Natural killer cell treated with Interleukin-12 subunit alpha and Interleukin-12 subunit beta and Interleukin-15 and Interleukin-18, amount 100 ng/mL, for 72 hours (primary cell): ENCODE measurements around the gene MSLN. TPM values are rescaled to one million over a fixed set of nuclear protein-coding genes. Genes with fewer than 3 reads are reported as not detected.

Source experiments
- ATAC-seq, 2 donors: fragments of 150-1000 bp; cut with Tn5 transposase in 1 of 2; sonication (Bioruptor Pico), chemical (Tn5 transposase) in 1 of 2; 2 replicates each; pipeline ENCODE4 v1.10.0; 2021
- DNase-seq: peaks from one replicate; pipeline ENCODE4 v3.0.0; 2022; ENCODE audit warnings: low spot score
- H3K27ac Mint-ChIP-seq, 2 donors: 1 replicate in 1 of 2; 2 replicates in 1 of 2; pipeline ENCODE4 v1.8.0; 2022; ENCODE audit warnings: mixed read lengths in 2 of 2, mild to moderate bottlenecking in 1 of 2, moderate library complexity in 1 of 2
- H3K27me3 Mint-ChIP-seq, 2 donors: 1 replicate in 1 of 2; 2 replicates in 1 of 2; pipeline ENCODE4 v1.8.0; 2022; ENCODE audit warnings: mixed read lengths in 2 of 2
- H3K36me3 Mint-ChIP-seq: one replicate; pipeline ENCODE4 v1.8.0; 2022; ENCODE audit warnings: mixed read lengths
- H3K4me1 Mint-ChIP-seq, 2 donors: 1 replicate in 1 of 2; 2 replicates in 1 of 2; pipeline ENCODE4 v1.8.0; 2022; ENCODE audit warnings: low read depth in 2 of 2, mixed read lengths in 2 of 2, mild to moderate bottlenecking in 1 of 2
- H3K4me3 Mint-ChIP-seq: one replicate; pipeline ENCODE4 v1.8.0; 2022; ENCODE audit warnings: mixed read lengths
- H3K9me3 Mint-ChIP-seq: 2 replicates; pipeline ENCODE4 v1.8.0; 2022; ENCODE audit warnings: mixed read lengths
- total RNA-seq, 2 donors: library from RNA; stranded (reverse); gene quantifications; one replicate each; pipeline ENCODE4 v1.2.3, GENCODE V29; 2022

MSLN gene
- total RNA-seq, 2 donors from 2014 or later = not detected

GRCh38 chr16:776824-777223 is 16.3 kb downstream of the MSLN start:
- Mint-ChIP-seq H3K36me3 (no peaks in the 10 kb centered on the region), H3K27ac (no peak overlapping the region), H3K4me1 (peaks cover 0 to 2% of the 10 kb centered on the region in 2 donors), H3K27me3 (peaks cover 0 to 3% of the 10 kb centered on the region in 2 donors), H3K9me3 (no peaks in the 10 kb centered on the region), H3K4me3 (no peak overlapping the region)
- DNase-seq (no peak), ATAC-seq (no peak)

DNA sequence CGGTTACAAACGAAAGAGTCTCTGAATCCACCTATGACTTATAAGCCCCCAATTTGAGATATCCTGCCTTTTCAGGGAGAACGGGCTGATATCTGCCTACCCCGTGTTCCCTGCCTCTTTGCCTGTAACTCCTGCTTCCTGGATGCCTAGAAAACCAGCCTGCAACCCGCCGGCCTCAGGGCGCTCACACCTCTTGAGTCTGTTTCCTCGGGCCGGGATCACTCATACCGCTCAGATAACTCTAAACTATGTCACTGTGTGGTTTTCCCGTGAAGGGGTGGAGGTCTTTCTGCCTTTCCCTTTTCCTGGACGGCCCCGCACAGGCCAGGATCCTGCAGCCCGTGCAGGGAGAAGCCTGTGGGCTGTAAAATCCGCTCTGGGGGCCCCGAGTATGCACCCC is 17.3 kb downstream of the MSLN start:
- H3K27ac Mint-ChIP-seq = no peak overlapping the region

GRCh38 chr16:778447-778846 is 17.9 kb downstream of the MSLN start:
- no peak overlapping the region for H3K27ac Mint-ChIP-seq
- peaks cover 0 to 3% of the 10 kb centered on the region in 2 donors for H3K27me3 Mint-ChIP-seq

More for the DNA sequence above, 17.3 kb downstream of the MSLN start:
- peaks cover 0 to 2% of the 10 kb centered on the region in 2 donors for H3K4me1 Mint-ChIP-seq
- H3K27me3 Mint-ChIP-seq = peaks cover 0 to 3% of the 10 kb centered on the region in 2 donors
- H3K9me3 Mint-ChIP-seq = no peaks in the 10 kb centered on the region
- H3K36me3 Mint-ChIP-seq = no peaks in the 10 kb centered on the region
- ATAC-seq (no peak), DNase-seq (no peak)
- no peak overlapping the region for H3K4me3 Mint-ChIP-seq

DNA sequence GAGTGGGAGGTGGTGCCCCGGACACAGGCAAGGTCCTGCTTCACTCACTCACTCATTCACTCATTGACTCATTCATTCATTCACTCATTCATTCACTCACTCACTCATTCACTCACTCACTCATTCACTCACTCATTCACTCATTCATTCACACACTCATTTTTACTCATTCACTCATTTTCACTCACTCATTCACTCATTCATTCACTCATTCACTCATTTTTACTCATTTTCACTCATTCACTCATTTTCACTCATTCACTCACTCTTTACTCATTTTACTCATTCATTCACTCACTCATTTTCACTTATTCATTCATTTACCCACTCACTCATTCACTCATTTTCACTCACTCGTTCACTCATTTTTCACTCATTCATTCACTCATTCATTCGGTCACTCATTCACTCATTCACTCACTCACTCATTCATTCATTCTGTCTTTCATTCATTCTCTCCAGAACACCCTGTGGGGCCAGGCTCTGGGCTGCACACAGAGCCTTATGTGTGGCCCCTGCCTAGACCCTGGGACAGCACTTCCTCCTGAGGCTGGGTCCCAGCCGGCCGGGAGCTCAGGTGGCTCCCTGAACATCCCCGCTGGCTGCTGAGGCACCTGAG is 18.5 kb downstream of the MSLN start:
- Mint-ChIP-seq H3K9me3 (no peaks in the 10 kb centered on the region), H3K4me1 (peaks cover 0 to 2% of the 10 kb centered on the region in 2 donors), H3K36me3 (no peaks in the 10 kb centered on the region), H3K27ac (no peak overlapping the region), H3K27me3 (peaks cover 0 to 3% of the 10 kb centered on the region in 2 donors), H3K4me3 (no peak overlapping the region)
- no peak for ATAC-seq
- no peak for DNase-seq

More at GRCh38 chr16:778447-778846, 17.9 kb downstream of the MSLN start:
- Mint-ChIP-seq H3K4me3 (no peak overlapping the region), H3K9me3 (no peaks in the 10 kb centered on the region), H3K4me1 (peaks cover 0 to 2% of the 10 kb centered on the region in 2 donors), H3K36me3 (no peaks in the 10 kb centered on the region)
- no peak for ATAC-seq
- DNase-seq = no peak

GRCh38 chr16:779561-779960 is 19.0 kb downstream of the MSLN start:
- no peak for DNase-seq
- H3K27me3 Mint-ChIP-seq = peaks cover 0 to 3% of the 10 kb centered on the region in 2 donors
- H3K9me3 Mint-ChIP-seq = no peaks in the 10 kb centered on the region
- no peak overlapping the region for H3K27ac Mint-ChIP-seq
- H3K4me3 Mint-ChIP-seq = no peak overlapping the region
- peaks cover 0 to 2% of the 10 kb centered on the region in 2 donors for H3K4me1 Mint-ChIP-seq
- ATAC-seq = no peak
- H3K36me3 Mint-ChIP-seq = no peaks in the 10 kb centered on the region

- Mint-ChIP-seq H3K36me3 (no peaks in the 10 kb centered on the region), H3K9me3 (no peaks in the 10 kb centered on the region), H3K27me3 (peaks cover 0 to 3% of the 10 kb centered on the region in 2 donors), H3K4me3 (no peak overlapping the region), H3K4me1 (peaks cover 0 to 2% of the 10 kb centered on the region in 2 donors), H3K27ac (no peak overlapping the region)
- no peak for DNase-seq
- no peak for ATAC-seq
These were observed 19.8 kb downstream of the MSLN start for GRCh38 chr16:780296-780695.

DNA sequence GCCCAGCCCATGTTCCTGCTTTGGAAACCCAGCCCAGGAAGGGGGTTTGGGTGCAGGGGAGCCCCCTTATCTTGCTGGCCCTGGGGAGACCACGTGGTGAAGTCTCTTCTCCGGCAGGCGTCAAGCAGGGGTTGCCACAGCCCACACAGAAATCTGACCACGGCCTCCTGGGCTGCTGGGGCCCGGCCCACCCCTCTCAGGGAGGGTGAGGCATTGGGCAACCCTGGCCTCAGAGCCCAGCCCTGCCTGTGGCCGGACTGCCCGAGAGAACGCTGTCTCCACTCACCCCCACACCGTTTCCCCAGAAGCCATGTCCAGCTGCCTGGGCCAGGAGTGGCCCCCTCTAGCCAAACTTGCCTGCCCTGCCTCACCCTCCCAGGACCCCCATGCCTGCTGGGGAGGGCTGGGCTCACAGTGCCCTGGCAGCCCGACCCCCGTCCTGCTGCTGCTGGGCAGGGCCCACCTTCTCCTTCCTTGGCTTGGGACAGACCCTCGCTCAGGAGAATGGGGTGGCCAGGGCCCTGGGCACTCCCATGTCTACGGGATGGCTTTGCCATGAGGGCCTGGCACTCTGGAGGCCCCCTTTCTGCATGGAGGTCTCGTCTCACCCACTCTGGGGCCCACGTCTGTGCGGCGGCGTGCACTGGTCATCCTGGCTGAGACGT is 20.9 kb downstream of the MSLN start:
- peaks cover 0 to 3% of the 10 kb centered on the region in 2 donors for H3K27me3 Mint-ChIP-seq
- H3K4me3 Mint-ChIP-seq = no peak overlapping the region
- peaks cover 0 to 2% of the 10 kb centered on the region in 2 donors for H3K4me1 Mint-ChIP-seq
- DNase-seq (no peak), ATAC-seq (no peak)
- H3K36me3 Mint-ChIP-seq = no peaks in the 10 kb centered on the region
- no peak overlapping the region for H3K27ac Mint-ChIP-seq
- H3K9me3 Mint-ChIP-seq = no peaks in the 10 kb centered on the region

DNA sequence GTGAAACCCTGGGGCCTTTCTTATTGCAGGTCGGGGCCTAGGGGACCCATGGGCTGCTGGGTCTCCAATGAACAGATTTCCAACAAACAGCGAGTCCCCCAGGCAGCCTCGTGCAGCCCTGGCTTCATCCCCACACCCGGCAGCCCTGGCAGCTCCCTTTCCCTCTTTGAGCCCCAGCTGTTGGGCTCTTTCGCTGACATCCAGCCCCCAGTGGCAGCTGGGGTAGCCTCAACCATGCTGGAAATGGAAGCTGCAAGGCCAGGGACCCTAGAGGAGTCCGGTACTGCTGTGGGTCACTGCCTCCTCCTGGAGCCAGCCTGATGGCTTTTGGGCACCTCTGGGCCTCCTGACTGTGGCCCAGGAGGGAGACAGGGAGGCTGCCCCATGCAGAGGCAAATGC is 21.7 kb downstream of the MSLN start:
- no peaks in the 10 kb centered on the region for H3K36me3 Mint-ChIP-seq
- H3K9me3 Mint-ChIP-seq = no peaks in the 10 kb centered on the region

GRCh38 chr16:782766-783403 is 22.4 kb downstream of the MSLN start:
- no peak overlapping the region for H3K27ac Mint-ChIP-seq
- no peaks in the 10 kb centered on the region for H3K9me3 Mint-ChIP-seq
- peaks cover 0 to under 1% of the 10 kb centered on the region in 2 donors for H3K27me3 Mint-ChIP-seq
- H3K36me3 Mint-ChIP-seq = no peaks in the 10 kb centered on the region
- peaks cover 0 to 3% of the 10 kb centered on the region in 2 donors for H3K4me1 Mint-ChIP-seq
- no peak for DNase-seq
- no peak for ATAC-seq
- no peak overlapping the region for H3K4me3 Mint-ChIP-seq

More for the DNA sequence above, 21.7 kb downstream of the MSLN start:
- no peak overlapping the region for H3K27ac Mint-ChIP-seq
- H3K4me3 Mint-ChIP-seq = no peak overlapping the region
- ATAC-seq (no peak), DNase-seq (no peak)
- H3K4me1 Mint-ChIP-seq = peaks cover 0 to 2% of the 10 kb centered on the region in 2 donors
- H3K27me3 Mint-ChIP-seq = peaks cover 0 to 3% of the 10 kb centered on the region in 2 donors

DNA sequence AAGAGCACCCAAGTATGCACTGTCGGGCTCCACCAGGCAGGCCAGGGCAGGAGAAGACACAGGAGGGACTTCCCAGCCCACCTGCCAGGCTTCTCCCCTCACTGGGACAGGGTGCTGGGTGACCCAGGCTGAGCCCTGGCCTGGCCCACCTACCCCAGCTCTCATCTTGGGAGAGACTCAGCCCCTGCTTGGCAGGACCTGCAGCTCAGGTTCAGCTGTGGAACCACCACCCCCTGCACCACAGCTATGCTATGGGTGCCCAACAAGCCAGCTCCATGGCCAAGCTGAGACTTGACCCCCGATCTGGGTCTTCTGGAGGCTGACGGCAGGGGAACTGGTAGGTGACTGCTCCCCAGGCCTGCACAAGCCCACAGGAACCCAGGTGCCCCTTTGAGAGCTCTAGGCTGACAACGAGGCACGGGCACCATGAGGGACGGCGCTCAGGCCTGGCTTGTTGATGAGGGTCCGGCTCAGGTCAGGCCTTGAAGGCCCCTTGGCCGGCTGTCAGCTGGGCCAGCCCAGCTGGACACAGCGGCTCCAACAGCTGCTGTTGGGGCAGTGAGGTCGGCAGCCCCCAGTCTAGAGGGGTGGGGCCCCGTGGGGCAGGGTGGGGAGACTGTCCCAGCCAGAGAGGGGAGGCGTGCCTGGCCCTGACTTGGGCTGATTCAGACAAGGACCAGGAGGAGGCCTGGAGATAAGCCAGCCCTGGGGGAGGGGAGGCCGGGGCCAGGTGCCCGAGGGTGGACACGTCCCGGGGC is 23.0 kb downstream of the MSLN start:
- DNase-seq = no peak
- Mint-ChIP-seq H3K4me1 (peaks cover 0 to 3% of the 10 kb centered on the region in 2 donors), H3K4me3 (no peak overlapping the region), H3K27ac (no peak overlapping the region), H3K36me3 (no peaks in the 10 kb centered on the region), H3K27me3 (no peaks in the 10 kb centered on the region), H3K9me3 (no peaks in the 10 kb centered on the region)
- no peak for ATAC-seq

DNA sequence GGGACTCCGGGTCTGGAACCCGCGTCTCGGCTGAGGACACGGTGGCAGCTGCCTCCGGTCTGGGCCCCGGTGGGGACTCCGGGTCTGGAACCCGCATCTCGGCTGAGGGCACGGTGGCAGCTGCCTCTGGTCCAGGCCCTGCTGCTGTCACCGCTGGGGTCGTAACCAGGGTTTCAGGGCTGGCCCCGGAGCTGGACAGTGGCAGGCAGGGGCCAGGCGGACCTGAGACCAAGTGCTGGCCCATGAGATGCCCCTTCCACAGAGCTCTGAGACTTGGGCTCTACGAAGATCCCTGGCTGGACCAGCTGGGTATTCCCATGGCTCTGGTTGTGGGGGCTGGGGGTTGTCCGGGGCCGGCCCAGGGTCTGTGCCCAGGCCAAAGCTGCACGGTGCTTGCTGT is 23.9 kb downstream of the MSLN start:
- H3K9me3 Mint-ChIP-seq = no peaks in the 10 kb centered on the region
- H3K27me3 Mint-ChIP-seq = no peaks in the 10 kb centered on the region
- no peak for DNase-seq
- no peak for ATAC-seq
- H3K4me3 Mint-ChIP-seq = no peak overlapping the region
- no peak overlapping the region for H3K27ac Mint-ChIP-seq
- no peaks in the 10 kb centered on the region for H3K36me3 Mint-ChIP-seq
- peaks cover 0 to 3% of the 10 kb centered on the region in 2 donors for H3K4me1 Mint-ChIP-seq

DNA sequence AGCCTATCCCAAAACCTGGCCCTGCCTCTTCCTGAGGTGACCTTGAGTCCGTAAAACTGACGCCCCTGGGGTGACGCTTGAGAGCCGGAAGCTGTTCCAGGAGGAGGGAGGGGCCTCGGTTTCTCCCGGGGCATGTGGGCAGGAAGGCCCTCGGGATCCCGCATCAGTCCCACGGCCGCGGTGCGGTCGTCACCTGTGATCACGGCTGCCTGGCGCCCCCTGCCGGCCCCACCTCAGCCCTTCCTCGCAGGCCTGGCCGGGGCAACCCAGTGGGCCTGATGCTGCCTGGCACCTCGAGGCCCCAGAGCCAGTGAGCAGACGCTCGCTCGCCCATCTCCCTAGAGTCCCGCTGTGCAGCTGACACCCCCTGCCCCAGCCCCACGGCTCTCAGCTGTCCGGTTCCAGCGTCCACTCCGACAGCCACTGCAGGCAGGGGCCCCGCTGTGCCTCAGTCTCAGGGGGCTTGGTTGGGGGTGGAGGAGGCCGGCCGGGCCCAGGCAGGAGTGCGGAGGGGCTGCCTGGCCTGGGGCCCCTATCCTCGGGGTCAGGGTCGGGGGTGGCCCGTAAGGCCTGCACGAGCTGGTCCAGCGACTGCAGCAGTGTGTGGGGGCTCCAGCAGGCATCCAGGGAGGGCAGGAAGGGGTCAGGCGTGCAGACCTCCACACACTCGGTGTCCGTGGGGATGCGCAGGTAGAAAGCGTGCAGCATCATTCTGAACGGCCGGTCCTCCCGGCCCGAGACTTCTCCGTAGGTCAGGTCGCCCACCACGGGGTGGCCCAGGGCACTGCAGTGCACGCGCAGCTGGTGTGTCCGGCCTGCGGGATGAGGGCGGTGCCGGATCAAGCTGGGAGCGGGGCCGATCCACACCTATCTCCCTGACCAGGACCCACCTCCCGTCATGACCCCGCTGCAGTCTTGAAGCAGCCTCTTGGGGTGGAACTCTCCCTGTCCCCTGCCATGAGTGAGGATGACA is 25.3 kb downstream of the MSLN start:
- no peaks in the 10 kb centered on the region for H3K9me3 Mint-ChIP-seq
- DNase-seq (no peak), ATAC-seq (no peak)
- peak overlapping the region; percentile 83 for H3K4me3 Mint-ChIP-seq
- no peaks in the 10 kb centered on the region for H3K36me3 Mint-ChIP-seq
- peaks cover 0 to 3% of the 10 kb centered on the region in 2 donors for H3K4me1 Mint-ChIP-seq
- no peak overlapping the region for H3K27ac Mint-ChIP-seq
- H3K27me3 Mint-ChIP-seq = no peaks in the 10 kb centered on the region
